ENCODE data around the gene FMN1.

FMN1 gene

DNA sequence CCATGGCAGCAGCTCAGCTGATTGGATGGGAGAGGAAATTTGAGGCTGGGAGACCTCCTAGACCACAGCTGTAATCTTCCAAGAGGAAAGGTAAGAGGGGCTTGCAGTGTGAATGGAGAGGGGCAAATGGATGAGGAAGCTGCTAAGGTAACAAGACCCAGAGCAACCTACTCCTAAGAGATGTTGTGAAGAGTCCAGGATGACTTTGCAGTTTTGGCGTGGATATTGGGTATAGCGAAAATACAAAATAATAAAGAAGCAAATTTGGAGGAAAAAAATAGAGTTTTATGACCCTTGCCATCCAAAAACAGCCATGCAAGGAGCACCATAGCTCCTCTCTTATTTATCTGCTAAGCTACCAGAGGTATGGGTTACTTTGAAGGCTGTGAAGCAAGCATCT lies 290.1 kb downstream of the FMN1 start:
- Histone ChIP-seq H3K79me1 (ENCODE audit: low read length) (no peaks in the 10 kb centered on the region), H3K27ac (ENCODE audit: low read depth, low read length) (no peak overlapping the region), H3K27me3 (ENCODE audit: insufficient read depth, low read length) (no peaks in the 10 kb centered on the region), H2BK120ac (ENCODE audit: insufficient read depth, low read length, poor library complexity) (no peak overlapping the region), H2BK12ac (ENCODE audit: low read length) (no peak overlapping the region), H3K18ac (ENCODE audit: low read length) (no peak overlapping the region), H3K14ac (ENCODE audit: low read length) (no peak overlapping the region), H3K36me3 (ENCODE audit: control insufficient read depth in 1 of 2, insufficient read depth in 2 of 2, low read length in 2 of 2) (no peaks in the 10 kb centered on the region), H3K4ac (ENCODE audit: low read depth, low read length) (no peak overlapping the region), H4K91ac (ENCODE audit: low read depth, low read length) (no peak overlapping the region), H3K23ac (ENCODE audit: low read length) (no peak overlapping the region), H3K4me2 (ENCODE audit: low read length) (no peak overlapping the region), H3K9me3 (ENCODE audit: insufficient read depth, low read depth, low read length) (no peaks in the 10 kb centered on the region), H3K79me2 (ENCODE audit: control insufficient read depth, insufficient read depth, low read length, poor library complexity) (no peaks in the 10 kb centered on the region), H2BK5ac (ENCODE audit: low read depth, low read length, poor library complexity) (no peak overlapping the region), H3K4me3 (ENCODE audit: low read depth, low read length) (no peak overlapping the region), H3K4me1 (ENCODE audit: control insufficient read depth in 1 of 2, insufficient read depth in 2 of 2, low read length in 2 of 2) (no peaks in the 10 kb centered on the region), H3K9ac (ENCODE audit: low read length) (no peak overlapping the region), H4K8ac (ENCODE audit: low read depth, low read length) (no peak overlapping the region), H4K12ac (ENCODE audit: low read depth, low read length) (no peak overlapping the region), H2AFZ (ENCODE audit: insufficient read depth, low read length, poor library complexity) (no peak overlapping the region), H2AK5ac (ENCODE audit: low read length) (no peak overlapping the region)
- no peak for DNase-seq
- WGBS (ENCODE audit: extremely low coverage, insufficient coverage, insufficient read length): no CpG with 5 or more reads among the region's 2 CpGs

DNA sequence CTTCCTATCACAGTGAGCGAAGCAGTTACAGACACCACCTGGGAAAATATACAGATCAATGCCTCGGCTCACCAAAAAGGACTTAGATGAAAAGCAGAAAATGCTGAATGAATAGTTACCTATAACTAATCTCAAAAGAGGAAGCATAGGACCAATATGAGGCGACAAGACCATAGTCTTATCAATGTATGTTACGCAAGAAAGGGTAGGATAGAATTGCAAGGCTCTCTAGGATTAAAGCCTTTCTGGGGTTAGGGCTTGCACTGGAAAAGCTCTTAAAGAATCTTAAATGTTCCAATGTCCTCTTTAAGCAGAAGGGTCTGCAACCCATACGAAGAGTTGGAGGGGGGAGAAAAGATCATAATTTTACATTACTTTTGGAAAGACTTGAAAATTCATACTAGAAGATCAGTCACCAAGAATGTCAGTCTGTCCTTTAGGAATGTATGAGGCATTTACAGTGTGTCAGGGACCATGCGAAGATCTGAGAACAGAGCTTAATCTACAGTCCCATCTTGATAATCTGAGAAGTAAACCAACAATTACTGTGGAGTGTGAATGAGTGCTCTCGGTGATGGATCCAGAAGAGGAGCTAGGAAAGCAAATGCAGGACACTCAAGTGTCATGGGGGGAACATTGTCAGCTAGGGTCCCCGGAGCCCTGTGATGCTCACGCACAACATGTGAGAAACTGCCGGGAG lies 290.8 kb downstream of the FMN1 start:
- Histone ChIP-seq H3K18ac (ENCODE audit: low read length) (no peak overlapping the region), H2AK5ac (ENCODE audit: low read length) (no peak overlapping the region), H3K36me3 (ENCODE audit: control insufficient read depth in 1 of 2, insufficient read depth in 2 of 2, low read length in 2 of 2) (no peaks in the 10 kb centered on the region), H3K14ac (ENCODE audit: low read length) (no peak overlapping the region), H2BK120ac (ENCODE audit: insufficient read depth, low read length, poor library complexity) (no peak overlapping the region), H4K8ac (ENCODE audit: low read depth, low read length) (no peak overlapping the region), H3K9me3 (ENCODE audit: insufficient read depth, low read depth, low read length) (no peaks in the 10 kb centered on the region), H3K4me1 (ENCODE audit: control insufficient read depth in 1 of 2, insufficient read depth in 2 of 2, low read length in 2 of 2) (no peaks in the 10 kb centered on the region), H3K4me2 (ENCODE audit: low read length) (no peak overlapping the region), H3K4ac (ENCODE audit: low read depth, low read length) (no peak overlapping the region), H3K9ac (ENCODE audit: low read length) (no peak overlapping the region), H3K4me3 (ENCODE audit: low read depth, low read length) (no peak overlapping the region), H2AFZ (ENCODE audit: insufficient read depth, low read length, poor library complexity) (no peak overlapping the region), H3K27ac (ENCODE audit: low read depth, low read length) (no peak overlapping the region), H2BK12ac (ENCODE audit: low read length) (no peak overlapping the region), H2BK5ac (ENCODE audit: low read depth, low read length, poor library complexity) (no peak overlapping the region), H3K79me2 (ENCODE audit: control insufficient read depth, insufficient read depth, low read length, poor library complexity) (no peaks in the 10 kb centered on the region), H3K79me1 (ENCODE audit: low read length) (no peaks in the 10 kb centered on the region), H3K27me3 (ENCODE audit: insufficient read depth, low read length) (no peaks in the 10 kb centered on the region), H4K91ac (ENCODE audit: low read depth, low read length) (no peak overlapping the region), H4K12ac (ENCODE audit: low read depth, low read length) (no peak overlapping the region), H3K23ac (ENCODE audit: low read length) (no peak overlapping the region)
- no CpG with 5 or more reads among the region's 10 CpGs for WGBS (ENCODE audit: extremely low coverage, insufficient coverage, insufficient read length)
- peak in 1 of 2 donors; percentile 31 for DNase-seq

DNA sequence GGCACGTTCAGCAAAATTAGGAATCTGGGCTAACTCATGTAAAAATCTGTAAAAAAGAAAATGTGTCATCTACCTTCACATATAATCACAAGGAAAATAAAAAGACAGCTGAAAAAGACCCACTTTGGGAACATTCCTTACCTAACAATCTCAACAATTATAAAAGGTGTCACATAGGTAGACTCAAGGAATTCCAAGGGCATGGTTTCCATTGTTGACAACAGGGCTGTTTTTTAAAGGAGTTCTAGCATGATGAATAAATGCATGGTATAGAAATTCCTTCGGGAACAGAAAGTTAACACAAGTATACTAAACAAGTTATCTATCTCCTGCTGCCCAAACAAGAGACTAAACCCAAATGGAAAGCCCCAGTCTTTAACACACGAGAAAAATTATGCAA lies 292.5 kb downstream of the FMN1 start:
- H4K8ac ChIP-seq (ENCODE audit: low read depth, low read length): no peak overlapping the region
- H3K23ac ChIP-seq (ENCODE audit: low read length): no peak overlapping the region
- H4K12ac ChIP-seq (ENCODE audit: low read depth, low read length): no peak overlapping the region
- no peak for DNase-seq
- no peak overlapping the region for H2AK5ac ChIP-seq (ENCODE audit: low read length)
- H3K4me2 ChIP-seq (ENCODE audit: low read length): no peak overlapping the region
- H3K4me3 ChIP-seq (ENCODE audit: low read depth, low read length): no peak overlapping the region
- no peak overlapping the region for H2BK5ac ChIP-seq (ENCODE audit: low read depth, low read length, poor library complexity)
- no peak overlapping the region for H2BK12ac ChIP-seq (ENCODE audit: low read length)
- no peak overlapping the region for H3K14ac ChIP-seq (ENCODE audit: low read length)
- no peak overlapping the region for H3K27ac ChIP-seq (ENCODE audit: low read depth, low read length)
- H3K9ac ChIP-seq (ENCODE audit: low read length): no peak overlapping the region
- no peak overlapping the region for H2BK120ac ChIP-seq (ENCODE audit: insufficient read depth, low read length, poor library complexity)
- no peak overlapping the region for H3K4ac ChIP-seq (ENCODE audit: low read depth, low read length)
- no peak overlapping the region for H3K18ac ChIP-seq (ENCODE audit: low read length)
- no peaks in the 10 kb centered on the region for H3K9me3 ChIP-seq (ENCODE audit: insufficient read depth, low read depth, low read length)
- no peaks in the 10 kb centered on the region for H3K27me3 ChIP-seq (ENCODE audit: insufficient read depth, low read length)
- WGBS (ENCODE audit: extremely low coverage, insufficient coverage, insufficient read length): no CpG with 5 or more reads among the region's 3 CpGs
- H3K36me3 ChIP-seq (ENCODE audit: control insufficient read depth in 1 of 2, insufficient read depth in 2 of 2, low read length in 2 of 2): no peaks in the 10 kb centered on the region
- no peaks in the 10 kb centered on the region for H3K4me1 ChIP-seq (ENCODE audit: control insufficient read depth in 1 of 2, insufficient read depth in 2 of 2, low read length in 2 of 2)
- H2AFZ ChIP-seq (ENCODE audit: insufficient read depth, low read length, poor library complexity): no peak overlapping the region
- H3K79me1 ChIP-seq (ENCODE audit: low read length): no peaks in the 10 kb centered on the region
- no peaks in the 10 kb centered on the region for H3K79me2 ChIP-seq (ENCODE audit: control insufficient read depth, insufficient read depth, low read length, poor library complexity)
- H4K91ac ChIP-seq (ENCODE audit: low read depth, low read length): no peak overlapping the region

DNA sequence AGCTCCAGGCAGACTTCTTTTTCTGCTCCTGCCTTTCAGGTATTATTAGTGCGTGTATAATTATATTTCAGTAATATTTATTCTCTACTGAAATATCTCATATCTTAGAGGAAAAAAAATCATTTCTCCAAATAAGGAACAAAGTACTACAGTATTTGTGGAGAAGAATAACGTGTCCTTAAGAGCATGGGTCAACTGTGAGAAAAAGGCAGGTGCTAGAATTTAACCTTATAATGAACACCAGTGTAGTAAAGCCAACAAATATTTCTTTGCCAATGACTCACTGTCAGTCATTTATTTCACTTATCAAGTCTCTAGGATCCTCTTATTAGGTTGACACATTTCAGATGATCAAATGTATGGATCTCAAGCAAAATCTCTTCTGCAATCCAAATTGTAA lies 293.3 kb downstream of the FMN1 start:
- no peak overlapping the region for H3K4me3 ChIP-seq (ENCODE audit: low read depth, low read length)
- no peak overlapping the region for H3K27ac ChIP-seq (ENCODE audit: low read depth, low read length)
- DNase-seq: no peak
- H3K36me3 ChIP-seq (ENCODE audit: control insufficient read depth in 1 of 2, insufficient read depth in 2 of 2, low read length in 2 of 2): no peaks in the 10 kb centered on the region
- no peaks in the 10 kb centered on the region for H3K79me2 ChIP-seq (ENCODE audit: control insufficient read depth, insufficient read depth, low read length, poor library complexity)
- H3K4ac ChIP-seq (ENCODE audit: low read depth, low read length): no peak overlapping the region
- no peak overlapping the region for H3K9ac ChIP-seq (ENCODE audit: low read length)
- no CpG with 5 or more reads among the region's 2 CpGs for WGBS (ENCODE audit: extremely low coverage, insufficient coverage, insufficient read length)
- H4K12ac ChIP-seq (ENCODE audit: low read depth, low read length): no peak overlapping the region
- no peak overlapping the region for H4K8ac ChIP-seq (ENCODE audit: low read depth, low read length)
- no peaks in the 10 kb centered on the region for H3K27me3 ChIP-seq (ENCODE audit: insufficient read depth, low read length)
- H2AFZ ChIP-seq (ENCODE audit: insufficient read depth, low read length, poor library complexity): no peak overlapping the region
- no peaks in the 10 kb centered on the region for H3K4me1 ChIP-seq (ENCODE audit: control insufficient read depth in 1 of 2, insufficient read depth in 2 of 2, low read length in 2 of 2)
- H3K14ac ChIP-seq (ENCODE audit: low read length): no peak overlapping the region
- no peak overlapping the region for H2BK12ac ChIP-seq (ENCODE audit: low read length)
- no peaks in the 10 kb centered on the region for H3K9me3 ChIP-seq (ENCODE audit: insufficient read depth, low read depth, low read length)
- no peak overlapping the region for H3K18ac ChIP-seq (ENCODE audit: low read length)
- no peak overlapping the region for H3K23ac ChIP-seq (ENCODE audit: low read length)
- no peak overlapping the region for H2BK5ac ChIP-seq (ENCODE audit: low read depth, low read length, poor library complexity)
- no peaks in the 10 kb centered on the region for H3K79me1 ChIP-seq (ENCODE audit: low read length)
- H4K91ac ChIP-seq (ENCODE audit: low read depth, low read length): no peak overlapping the region
- no peak overlapping the region for H2AK5ac ChIP-seq (ENCODE audit: low read length)
- H3K4me2 ChIP-seq (ENCODE audit: low read length): no peak overlapping the region
- no peak overlapping the region for H2BK120ac ChIP-seq (ENCODE audit: insufficient read depth, low read length, poor library complexity)
